ENCODE results near the gene CDC14A.

CDC14A gene

GRCh38 chr1:100433563-100433962 lies 81.3 kb downstream of the CDC14A start:
- no peak for TF ChIP-seq CTCF (conservative IDR thresholded peaks at IDR 0.05; ENCODE audit: low read depth, low read length)
- DNase-seq (ENCODE audit: low read depth) = no peak
- no peak overlapping the region for H3K4me3 ChIP-seq (ENCODE audit: low read length)

GRCh38 chr1:100434831-100435230 lies 82.5 kb downstream of the CDC14A start:
- no peak for DNase-seq (ENCODE audit: low read depth)
- H3K4me3 ChIP-seq (ENCODE audit: low read length) = no peak overlapping the region
- no peak for TF ChIP-seq CTCF (conservative IDR thresholded peaks at IDR 0.05; ENCODE audit: low read depth, low read length)

GRCh38 chr1:100438375-100438774 lies 86.1 kb downstream of the CDC14A start:
- no peak for TF ChIP-seq CTCF (conservative IDR thresholded peaks at IDR 0.05; ENCODE audit: low read depth, low read length)
- H3K4me3 ChIP-seq (ENCODE audit: low read length) = no peak overlapping the region
- DNase-seq (ENCODE audit: low read depth) = no peak

- DNase-seq (ENCODE audit: low read depth) = no peak
- no peak overlapping the region for H3K4me3 ChIP-seq (ENCODE audit: low read length)
- no peak for TF ChIP-seq CTCF (conservative IDR thresholded peaks at IDR 0.05; ENCODE audit: low read depth, low read length)
These were observed 86.5 kb downstream of the CDC14A start for GRCh38 chr1:100438789-100439188.

GRCh38 chr1:100440075-100440809 lies 87.9 kb downstream of the CDC14A start:
- no peak overlapping the region for H3K4me3 ChIP-seq (ENCODE audit: low read length)
- DNase-seq (ENCODE audit: low read depth) = no peak
- TF ChIP-seq CTCF (conservative IDR thresholded peaks at IDR 0.05; ENCODE audit: low read depth, low read length) = no peak

- no peak for DNase-seq (ENCODE audit: low read depth)
- TF ChIP-seq CTCF (conservative IDR thresholded peaks at IDR 0.05; ENCODE audit: low read depth, low read length) = no peak
- no peak overlapping the region for H3K4me3 ChIP-seq (ENCODE audit: low read length)
These were observed 88.8 kb downstream of the CDC14A start for GRCh38 chr1:100441146-100441545.

- DNase-seq (ENCODE audit: low read depth) = no peak
- H3K4me3 ChIP-seq (ENCODE audit: low read length) = no peak overlapping the region
- no peak for TF ChIP-seq CTCF (conservative IDR thresholded peaks at IDR 0.05; ENCODE audit: low read depth, low read length)
These were observed 89.3 kb downstream of the CDC14A start for GRCh38 chr1:100441651-100442050.
